Glomerular endothelial cell (primary cell): ENCODE measurements around the gene FSTL4. TPM values are rescaled to one million over a fixed set of nuclear protein-coding genes. Genes with fewer than 3 reads are reported as not detected.

Experiments
- DNase-seq: peaks from one replicate; pipeline ENCODE4 v3.0.0-alpha.2; 2011; ENCODE audit warnings: low read depth, low spot score; ENCODE audit errors: extremely low read depth
- total RNA-seq: library from RNA; depleted of rRNA; stranded (reverse); fragments of >200 nt; gene quantifications from 2 replicates; pipeline ENCODE4 v1.2.3, GENCODE V29; 2015

Gene FSTL4
- total RNA-seq, 1 donor from 2014 or later, result 0.18 TPM

DNA sequence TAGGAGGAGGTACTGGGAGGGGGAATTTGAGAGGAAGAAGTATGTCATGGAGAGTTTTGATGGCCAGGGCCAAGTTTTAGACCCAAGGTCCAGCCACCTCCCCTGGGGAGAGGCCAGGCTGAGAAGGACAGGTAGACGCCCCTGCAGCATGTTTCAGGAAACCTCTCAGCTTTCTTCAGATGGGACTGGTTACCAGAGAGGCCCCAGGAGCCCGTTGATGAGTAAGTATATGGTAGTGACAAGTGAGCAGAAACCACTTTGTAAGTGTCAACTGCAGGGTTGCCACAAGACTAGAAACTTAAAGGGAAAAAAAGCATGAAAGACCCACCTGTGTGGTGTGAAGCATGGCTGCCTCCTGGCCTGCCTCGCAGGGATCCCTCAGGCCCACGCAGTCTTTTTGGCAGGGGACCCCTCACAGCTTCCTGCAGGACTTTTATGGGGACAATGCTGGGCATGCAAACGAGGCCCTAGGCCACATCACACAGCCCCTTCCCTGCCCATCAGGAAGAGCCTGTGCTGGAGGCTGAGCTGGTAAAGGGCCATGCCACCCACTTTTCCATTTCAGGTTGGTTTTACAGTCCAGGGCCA, 255.9 kb downstream of the FSTL4 start:
- no peak for DNase-seq

DNA sequence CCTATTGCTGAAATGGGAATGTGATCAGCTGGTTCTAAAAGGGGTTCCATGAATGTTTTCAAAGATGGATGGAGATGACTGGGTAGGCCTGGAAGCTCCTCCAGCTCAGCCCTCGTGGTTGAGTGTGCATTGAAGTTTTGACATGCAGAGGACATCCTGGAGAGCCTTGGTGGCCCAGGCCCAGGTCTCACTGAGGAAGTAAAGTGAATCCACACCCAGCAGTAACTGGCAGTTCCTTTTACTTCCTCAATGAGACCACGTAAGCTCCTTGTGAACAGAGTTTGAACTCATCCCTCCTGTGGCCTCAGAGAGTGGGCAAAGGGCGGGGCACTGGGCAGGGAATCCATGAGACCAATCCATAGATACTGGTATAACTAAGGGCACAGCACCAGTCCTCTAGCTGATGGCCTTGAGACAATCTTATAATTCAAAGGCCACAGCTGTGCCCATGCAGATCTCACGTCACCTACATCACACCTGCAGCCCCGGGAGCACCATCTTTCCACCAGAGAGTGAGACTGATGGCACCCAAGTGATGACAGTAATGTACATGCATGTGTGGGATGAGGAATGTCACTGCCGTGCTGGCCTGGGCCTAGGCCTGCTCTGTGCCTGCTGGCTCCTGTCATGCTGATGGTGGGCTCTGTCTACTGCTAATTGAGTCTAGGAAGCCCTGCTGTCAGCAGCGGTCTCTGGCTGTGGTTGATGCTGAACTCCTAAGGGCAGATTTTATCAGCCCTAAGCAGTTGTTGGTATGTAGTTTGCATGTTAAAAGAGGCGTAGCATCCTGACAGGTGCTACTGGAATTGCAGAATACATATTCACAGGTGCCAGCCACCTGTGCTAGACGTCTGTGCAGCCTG, 257.8 kb downstream of the FSTL4 start:
- DNase-seq, result no peak

DNA sequence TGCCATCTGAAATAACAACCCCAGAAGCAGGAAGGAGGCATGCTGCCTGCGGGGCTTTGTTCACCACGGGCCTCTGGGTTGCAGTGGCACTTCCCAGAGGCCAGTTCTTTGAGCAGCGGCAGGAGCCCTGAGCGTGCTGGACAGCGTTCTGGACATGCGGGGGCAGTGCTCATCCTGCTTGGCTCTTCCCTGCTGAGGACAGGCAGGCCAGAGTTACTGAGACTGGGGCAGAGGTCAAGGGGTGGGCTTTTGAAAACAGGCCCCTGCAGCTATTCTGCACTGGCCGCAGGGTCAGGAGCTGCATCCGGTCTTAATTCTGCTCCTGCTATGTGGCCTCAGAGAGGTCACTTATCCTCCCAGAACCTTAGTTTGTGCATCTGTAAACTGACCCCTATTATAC, 258.6 kb downstream of the FSTL4 start:
- no peak for DNase-seq

DNA sequence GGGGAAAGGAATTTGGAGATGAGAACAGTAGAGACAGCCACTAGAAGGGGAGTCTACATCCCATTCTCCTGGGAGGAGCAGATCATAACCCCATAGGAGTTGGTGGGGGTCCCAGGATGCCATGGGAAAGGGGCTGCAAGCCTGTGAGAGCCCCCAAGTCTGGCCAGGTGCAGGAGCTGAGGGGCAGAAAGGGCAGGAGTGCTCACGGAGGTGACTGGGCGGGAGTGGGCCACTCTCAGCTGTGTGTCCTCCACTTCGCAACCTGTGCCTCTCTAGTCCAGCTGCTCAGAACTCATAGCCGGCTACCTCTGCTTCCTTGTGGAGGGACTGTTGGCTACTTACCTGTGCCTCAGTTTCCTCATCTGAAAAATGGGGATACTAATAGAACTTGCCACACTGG, 263.9 kb downstream of the FSTL4 start:
- DNase-seq, result no peak

DNA sequence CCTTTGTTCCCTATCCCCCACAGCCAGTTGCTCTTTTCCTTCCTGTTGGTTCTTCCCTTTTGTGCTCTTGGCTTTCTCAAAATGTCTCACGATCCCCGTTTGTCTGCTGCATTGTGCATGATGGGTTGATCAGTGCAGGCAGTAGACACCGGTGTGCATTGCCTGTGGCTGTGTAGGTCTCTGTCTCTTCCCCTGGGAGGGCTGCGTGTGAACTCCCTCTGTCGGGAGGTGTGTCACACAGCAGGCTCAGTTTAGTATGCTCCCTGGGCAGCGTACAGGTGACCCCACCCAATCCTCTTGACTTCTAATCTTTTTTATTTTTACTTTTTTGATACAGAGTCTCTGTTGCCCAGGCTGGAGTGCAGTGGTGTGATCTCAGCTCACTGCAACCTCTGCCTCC, 265.3 kb downstream of the FSTL4 start:
- DNase-seq, result no peak

DNA sequence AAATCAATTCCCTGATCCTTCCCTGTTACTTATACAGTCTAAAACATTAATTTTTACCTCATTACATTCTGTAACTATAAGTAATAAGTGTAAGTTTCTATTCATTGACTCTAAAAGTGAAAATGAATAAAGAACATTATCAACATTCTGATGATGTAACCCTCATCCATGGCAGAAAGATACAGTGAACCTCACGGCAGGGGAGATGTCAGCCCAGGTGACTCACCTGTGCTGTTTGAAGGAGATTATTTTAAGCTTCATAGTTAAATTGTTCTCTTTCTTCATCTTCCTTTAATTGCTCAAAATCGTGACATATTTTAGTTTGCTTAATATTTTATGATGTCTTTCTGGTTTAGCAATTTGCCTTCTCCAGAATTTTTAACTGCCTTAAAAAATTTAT, 268.1 kb downstream of the FSTL4 start:
- no peak for DNase-seq

DNA sequence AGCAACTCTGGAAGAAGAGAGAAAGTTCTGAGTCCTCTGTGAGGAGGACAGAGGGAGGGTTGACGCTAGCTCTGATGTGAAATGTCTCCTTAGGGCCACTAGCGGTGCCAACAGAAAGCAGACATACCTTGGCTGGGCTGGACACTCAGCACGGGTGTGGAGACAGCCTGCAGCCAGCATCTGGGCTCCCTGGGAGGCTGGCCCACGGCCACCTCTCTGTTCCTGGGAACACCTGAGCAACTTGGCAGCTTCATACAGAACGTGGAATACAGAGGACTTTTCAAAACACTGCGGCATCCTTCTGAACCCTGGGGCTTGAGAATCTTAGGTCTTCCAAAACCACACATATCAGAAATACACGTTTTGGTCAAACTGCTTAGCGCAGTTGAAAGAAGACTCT, 269.1 kb downstream of the FSTL4 start:
- no peak for DNase-seq

DNA sequence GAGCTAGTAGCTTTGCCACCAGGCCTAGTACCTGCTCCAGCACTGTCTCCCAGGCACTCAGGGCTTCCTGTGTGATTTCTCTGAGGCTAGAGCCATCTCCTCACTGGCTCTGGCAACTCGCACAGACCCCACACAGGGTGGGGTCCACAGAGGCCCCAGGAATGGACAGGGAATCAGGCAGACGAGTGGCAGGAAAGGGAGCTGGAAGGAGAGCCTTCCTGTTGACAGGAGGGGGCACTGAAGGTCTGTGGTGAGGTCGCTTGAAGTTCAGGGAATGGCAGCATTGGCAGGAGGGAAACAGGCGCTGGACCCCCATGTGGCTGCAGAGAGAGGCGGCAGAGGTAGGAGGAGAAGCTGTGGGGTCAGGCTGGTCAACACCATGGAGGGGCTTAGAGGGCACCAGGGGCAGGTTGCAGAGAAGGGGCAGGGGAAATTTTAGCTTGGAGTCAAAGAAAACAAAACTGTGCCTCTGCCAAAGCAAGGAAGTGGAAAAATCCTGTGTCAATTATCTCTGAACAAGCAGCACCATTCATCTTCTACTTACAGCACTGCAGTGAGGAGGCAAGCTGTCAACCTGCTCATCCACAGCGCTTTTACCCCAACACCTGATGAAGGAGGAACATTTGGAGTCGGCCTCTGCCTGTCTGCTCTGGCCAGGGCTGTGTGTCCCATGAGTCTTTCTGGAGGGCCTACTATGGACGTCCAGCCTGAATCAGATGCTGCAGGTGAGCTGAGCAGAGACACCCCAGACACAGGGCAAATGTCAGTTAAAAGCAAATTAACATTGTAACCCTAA, 270.2 kb downstream of the FSTL4 start:
- no peak for DNase-seq

DNA sequence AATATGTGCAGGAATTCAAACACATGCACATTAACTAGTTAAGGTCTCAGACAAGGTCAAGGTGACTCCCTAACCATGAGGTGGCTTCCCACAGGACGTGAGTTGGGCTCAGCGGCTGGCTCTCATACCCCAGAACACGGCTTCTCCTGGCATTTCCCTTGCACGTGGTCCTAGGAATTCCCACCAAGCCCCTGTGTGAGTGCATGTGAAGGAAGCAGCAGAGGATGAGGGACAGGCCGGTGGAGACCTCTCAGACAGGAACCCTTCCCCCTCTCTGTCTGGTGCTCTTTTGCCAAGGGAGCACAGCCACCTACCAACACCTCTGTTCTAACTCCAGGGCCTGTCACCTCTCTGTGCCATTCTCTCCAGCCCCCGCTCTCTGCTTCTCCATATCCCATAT, 271.0 kb downstream of the FSTL4 start:
- no peak for DNase-seq

DNA sequence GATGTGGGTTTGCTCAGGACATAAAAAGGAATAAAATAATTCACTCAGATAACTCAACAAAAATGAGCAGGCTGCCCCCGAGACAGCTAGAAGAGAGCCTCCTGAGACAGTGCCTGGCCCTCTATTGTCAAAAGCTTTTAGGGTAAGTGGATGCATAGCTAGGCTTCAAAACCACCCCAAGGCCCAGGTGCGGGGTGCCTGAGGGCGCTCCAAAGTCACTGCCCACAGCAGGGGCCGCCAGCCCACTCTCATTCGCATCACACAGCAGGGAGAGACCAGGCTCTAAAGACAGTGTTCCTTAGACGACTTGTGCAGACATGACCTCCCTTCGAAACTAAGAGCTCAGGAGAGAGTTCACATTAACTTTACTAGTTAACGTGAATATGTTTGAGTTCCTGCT, 271.5 kb downstream of the FSTL4 start:
- DNase-seq, result no peak

DNA sequence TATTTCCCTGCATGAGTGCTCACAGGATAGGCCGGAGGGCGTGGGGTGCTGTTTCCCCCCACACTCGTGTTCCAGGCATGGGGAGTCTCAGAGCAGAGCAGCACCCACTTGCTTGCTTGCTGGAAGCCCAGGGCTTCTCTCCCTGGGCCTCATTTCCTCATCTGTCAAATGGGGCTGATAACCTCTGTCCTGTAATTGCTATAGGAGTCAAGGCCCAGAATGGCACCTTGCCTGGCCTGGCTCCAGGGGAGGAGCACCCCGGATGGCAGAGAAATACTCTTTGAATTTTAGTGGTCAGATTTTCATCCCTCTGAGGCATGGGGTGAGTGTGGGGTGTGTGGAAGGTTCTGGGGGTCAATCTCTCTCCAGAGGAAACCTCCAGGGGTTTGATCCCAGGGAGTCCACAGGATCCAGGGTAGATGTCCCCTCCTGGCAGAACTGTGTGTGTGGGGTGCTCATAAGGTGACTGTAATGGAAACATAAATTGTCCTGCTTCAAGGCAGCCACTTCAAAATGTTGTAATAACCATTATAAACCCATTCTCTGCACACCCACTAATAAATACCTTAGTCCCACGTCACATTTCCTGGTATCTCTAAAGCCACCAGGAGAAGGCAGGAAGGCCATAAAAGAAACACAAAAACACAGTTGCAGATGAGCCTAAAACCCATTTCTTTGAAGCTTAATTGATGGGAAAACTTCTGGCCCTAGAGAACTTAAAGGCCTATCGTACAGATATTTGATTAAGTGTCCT, 272.2 kb downstream of the FSTL4 start:
- no peak for DNase-seq

DNA sequence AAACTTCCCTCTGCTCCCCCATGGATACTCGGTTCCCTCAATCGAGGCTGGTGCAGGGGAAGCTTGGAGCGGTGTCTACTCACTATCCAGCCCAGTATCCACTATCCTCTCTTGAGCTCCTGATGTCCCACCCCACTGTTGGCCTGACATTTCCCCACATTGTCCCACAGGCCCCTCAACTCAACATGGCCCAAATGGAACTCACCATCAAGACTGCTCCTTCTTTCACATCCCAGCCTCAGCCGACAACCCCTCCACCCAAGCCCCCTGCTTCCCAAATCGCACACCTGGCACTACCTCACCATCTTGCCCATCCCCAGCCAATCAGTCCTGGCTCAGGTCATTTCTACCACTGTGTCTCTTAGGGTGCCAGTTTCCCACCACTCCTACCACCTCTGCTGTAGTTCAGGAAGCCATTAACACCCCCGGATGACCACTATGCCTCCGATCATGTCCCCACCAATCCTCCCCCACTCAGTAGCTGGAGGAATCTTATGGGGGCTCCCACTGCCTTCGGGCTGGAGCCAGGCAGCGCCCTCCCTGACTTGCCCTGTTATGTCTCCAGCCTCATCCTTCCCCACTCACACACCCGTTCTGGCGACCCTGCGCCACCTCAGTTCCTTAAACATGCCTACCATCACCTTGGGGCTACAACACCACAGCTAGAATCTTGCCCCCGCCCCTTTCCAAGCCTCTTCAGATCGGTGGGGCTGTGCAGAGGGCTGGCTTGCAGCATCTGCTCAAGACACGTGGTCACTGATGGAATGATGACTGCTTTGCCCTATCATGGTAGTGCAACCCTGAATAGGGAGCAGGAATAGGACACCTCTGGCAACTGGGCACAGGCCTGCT, 273.6 kb downstream of the FSTL4 start:
- no peak for DNase-seq

DNA sequence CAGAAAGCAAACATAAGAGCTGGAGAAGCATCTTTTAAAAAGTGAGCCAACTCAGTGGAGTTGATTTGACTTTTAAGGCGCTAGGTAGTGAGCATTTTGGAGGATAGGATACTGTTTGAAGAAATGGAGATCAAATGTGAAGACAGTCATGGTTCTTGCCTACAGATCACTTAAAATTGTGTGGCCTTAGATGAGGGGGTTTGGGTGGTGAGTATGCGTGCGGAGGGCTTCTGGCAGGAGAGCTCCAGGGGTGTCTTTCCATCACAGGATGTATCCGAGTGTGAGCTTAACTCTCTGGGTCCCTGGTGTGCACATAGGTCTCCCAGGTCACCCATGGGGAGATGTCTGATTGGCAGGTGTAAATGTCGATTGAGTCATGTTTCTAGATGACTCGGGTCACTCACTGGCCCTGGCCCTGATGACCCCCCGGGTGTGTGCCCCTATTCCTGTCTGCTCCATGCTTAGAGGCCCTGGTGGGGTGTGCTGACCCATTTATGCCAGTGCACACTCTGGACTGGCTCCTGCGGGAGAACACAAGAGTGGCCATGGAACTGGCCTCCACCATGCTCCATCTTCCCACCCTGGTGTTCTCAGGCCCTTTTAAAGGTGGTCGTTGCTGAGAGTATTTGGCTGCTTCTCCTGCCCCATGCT, 274.4 kb downstream of the FSTL4 start:
- DNase-seq, result no peak

DNA sequence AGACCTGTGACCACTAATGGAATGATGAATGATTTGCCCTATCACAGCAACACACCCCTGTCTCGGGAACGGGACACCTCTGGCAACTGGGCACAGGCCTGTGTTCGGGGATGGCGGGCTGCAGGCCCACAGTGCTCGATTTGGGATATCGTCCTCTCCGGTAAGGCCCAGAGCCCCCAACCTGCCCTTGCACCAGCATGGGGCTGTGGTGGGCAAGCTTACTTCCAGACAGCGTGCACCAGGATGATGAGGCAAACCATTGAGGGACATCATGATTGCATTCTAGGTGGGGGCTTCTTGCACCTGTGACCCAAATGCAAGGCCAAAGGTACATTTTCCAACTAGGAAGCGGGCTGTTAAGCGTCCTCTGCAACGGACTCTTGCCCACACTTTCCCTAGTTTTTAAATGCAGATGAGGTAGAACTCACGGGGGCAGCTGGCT, 275.4 kb downstream of the FSTL4 start:
- DNase-seq, result no peak

DNA sequence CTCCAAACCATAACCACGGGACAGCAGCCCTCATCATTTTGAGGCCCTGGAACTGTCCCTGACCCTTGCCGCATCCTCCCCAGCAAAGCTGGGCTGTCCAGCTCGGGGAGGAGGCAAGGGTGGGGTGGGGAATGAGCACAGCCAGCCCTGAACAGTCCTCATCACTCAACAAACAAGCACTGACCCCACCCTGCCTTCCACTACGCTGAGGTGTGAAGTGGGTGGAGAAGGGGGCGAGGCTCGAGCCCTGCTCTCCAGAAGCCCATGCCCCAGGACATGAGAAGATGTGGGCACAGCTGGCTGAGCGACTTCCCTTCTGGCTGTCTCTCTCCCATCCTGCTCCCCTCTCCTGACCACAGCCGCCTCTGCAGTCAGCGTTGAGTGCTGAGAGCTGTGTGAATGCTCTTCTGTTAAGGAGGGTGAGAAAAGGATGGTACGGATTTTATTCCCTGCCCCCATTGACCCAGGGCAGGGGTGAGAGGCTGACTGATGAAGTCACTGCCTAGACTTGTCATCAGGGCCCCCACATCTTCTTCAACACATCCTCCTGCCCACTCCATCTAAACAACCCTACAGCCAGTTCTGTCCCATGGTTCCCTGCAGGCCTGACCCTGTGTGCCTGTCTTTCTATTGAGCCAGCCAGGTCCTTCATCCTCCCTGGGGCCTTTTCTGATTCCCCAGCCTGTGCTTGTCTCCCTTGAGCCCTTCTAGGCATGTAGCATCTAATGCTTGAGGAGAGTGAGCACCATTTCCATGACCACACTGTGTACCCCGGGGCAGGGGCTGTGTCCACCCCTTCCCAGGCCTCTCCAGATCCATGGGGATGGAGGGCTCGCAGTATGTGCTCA, 276.0 kb downstream of the FSTL4 start:
- DNase-seq, result no peak

DNA sequence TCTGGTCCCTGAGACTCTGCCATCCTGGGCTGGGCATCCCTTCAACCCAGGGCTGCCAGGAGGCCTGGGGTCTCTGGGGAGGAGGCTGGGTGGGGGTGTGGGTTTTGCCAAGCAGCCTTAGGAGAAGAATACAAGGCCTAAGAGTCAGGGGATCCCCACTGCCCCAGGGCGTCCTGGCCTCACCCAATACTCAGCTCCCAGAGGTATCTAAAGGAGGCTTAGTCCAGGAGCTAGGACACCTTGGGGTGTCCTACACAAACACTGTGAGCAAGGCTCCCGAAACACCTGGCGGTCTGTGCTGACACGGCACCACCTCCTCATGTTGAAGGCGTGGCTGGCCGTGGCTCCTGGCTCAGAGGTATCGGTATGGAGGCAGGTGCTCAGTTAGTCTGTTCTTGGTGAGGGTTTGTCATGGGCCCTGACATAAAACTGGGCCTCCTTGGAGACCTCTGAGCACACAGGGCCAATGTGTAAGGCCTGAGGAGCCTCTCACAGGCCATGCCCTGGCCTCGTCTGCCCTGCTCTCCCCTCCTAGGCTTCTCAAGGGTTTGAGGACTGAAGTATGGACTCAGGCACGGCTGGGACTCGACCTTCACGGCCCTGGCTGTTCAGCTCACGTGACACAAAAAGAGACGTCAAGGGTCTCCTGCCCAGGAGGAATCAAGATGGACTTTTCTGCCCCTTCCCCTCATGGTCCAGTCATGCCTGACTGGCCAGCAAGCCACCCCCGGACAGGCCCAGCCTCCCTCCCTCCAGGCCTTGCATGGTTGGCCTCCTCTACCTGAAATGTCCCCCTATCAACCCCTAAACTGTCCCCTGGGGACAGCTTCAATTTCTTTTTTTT, 277.3 kb downstream of the FSTL4 start:
- no peak for DNase-seq

DNA sequence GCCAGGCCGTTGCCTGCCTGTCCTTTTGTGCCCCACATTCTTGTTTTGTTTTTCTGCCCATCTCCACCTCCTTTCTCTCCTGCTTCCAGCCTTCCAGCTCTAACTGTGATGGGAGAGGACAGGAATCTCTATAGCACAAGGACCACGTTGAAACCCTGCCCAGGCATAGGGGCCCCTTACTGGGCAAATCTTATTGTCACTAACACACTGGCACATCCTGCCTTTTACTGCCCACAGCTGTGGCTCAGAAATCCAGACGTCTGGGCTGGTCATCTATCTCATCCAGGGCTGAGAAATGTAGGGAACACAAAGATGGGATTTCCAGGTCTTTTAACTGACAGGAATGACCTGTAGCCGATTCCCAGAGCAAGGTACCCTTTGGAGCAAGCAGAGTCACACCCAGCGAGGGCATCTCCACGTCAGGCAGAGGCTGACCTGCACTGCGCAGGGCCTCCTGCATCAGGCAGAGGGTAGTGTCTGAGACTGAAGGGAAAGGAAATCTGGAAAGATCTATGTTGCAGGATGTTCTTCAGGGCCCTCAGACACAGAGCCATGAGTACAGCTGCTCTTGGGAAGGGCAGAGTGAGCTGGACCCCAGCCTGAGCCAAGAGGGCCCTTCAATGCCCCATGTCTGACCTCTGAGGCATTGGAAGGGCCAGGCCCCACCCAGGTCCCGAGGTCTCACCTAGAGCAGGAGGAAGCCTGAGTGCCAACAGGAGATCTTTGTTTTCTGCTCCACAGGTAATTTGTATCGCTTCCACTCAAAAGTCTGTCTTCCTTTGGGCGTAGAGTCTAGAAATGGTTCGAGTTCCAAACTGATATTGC, 278.8 kb downstream of the FSTL4 start:
- DNase-seq, result no peak
